ENCODE results near the gene TMEM17.

Gene TMEM17

DNA sequence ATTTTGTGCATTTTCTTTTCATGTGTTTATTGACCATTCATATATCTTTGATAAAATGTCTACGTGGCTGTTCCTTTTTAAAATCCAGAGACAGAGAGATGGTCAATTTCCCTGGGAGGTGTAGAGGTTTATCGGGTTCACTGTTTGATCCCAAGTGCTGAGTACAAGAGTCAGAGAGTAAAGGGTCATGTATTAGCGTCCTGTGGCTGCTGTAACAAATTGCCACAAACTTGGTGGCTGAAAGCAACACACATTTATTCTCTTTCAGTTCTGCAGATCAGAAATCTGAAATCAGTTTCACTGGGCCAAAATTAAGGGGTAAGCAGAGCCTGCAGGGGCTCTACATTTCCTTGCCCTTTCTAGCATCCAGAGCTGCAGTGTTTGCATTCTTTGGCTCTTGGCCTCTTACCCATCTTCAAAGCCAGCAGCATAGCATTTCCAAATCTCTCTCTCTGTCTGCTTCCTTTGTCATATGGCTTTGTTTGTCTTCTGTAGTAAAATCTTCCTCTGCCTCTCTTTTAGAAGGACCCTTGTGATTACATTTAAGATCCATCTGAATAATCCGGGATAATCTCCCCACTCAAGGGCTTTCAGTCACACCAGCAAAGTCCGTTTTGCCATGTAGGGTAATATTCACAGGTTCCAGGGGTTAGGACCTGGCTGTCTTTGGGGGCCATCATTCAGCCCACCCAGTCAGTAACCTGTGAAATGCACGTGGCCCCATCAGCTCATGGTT is 49.9 kb downstream of the TMEM17 start:
- no peak for TF ChIP-seq CTCF (conservative IDR thresholded peaks at IDR 0.05; ENCODE audit: low read depth, low read length)
- no peak overlapping the region for H3K4me3 ChIP-seq (ENCODE audit: low read length)
- no peak for DNase-seq (ENCODE audit: low read depth)

DNA sequence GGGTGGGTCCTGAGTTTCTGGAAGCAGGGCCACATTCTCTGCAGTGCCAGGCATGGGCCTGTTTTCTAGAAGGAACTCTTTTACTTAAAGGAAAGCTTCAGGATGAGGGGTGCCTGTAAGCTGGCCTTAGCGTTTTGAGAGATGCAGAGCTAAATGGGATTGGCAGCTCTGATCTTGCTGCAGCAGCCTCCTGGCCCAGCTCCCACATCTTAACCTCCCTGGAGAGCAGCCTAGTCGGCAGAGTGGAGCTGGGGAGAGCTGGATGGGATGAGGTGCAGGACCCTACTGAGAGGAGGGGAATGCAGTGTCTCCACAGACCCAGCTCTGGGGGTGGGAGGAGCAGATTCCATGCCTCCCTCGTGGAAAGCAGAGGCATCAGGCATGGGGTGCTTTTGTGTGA is 52.0 kb downstream of the TMEM17 start:
- TF ChIP-seq CTCF (conservative IDR thresholded peaks at IDR 0.05; ENCODE audit: low read depth, low read length) = no peak
- no peak for DNase-seq (ENCODE audit: low read depth)
- no peak overlapping the region for H3K4me3 ChIP-seq (ENCODE audit: low read length)

GRCh38 chr2:62452701-62453454 is 53.1 kb downstream of the TMEM17 start:
- H3K4me3 ChIP-seq (ENCODE audit: low read length) = no peak overlapping the region
- no peak for DNase-seq (ENCODE audit: low read depth)
- TF ChIP-seq CTCF (conservative IDR thresholded peaks at IDR 0.05; ENCODE audit: low read depth, low read length) = no peak

DNA sequence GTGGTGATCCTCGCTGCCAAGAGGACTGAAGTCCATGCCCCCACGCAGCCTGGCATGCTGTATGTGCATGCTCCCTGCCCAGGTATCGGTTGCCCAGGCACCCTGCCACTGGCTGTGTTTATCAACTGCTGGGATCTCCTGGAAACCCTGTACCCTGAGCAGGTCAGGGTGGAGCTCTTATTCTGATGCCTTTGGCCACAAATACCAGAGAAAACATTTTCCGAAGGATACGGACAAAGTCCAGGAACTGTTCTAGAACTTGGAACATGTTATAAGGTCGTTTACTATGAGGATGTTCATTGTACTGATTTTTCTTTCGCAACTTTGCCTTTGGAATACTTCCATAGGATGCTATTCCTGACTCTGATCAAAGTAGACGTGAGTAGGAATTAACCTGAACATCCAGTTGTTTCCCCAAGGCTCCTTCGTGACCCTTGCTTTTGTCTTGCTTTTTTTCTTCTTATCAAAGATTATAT is 55.2 kb downstream of the TMEM17 start:
- no peak for TF ChIP-seq CTCF (conservative IDR thresholded peaks at IDR 0.05; ENCODE audit: low read depth, low read length)
- no peak for DNase-seq (ENCODE audit: low read depth)
- no peak overlapping the region for H3K4me3 ChIP-seq (ENCODE audit: low read length)

Measured in retinal pigment epithelial cell (primary cell).